Upper lobe of right lung (tissue), 1 donor: ENCODE data around the gene LYRM2. TPM values are rescaled to one million over a fixed set of nuclear protein-coding genes. Genes with fewer than 3 reads are reported as not detected.

Experiments
- ATAC-seq: fragments of 200-7000 bp; cut with Tn5 transposase; one replicate; pipeline ENCODE4 v1.9.1; 2020; ENCODE audit warnings: mild to moderate bottlenecking, moderate library complexity
- DNase-seq: peaks from one replicate; pipeline ENCODE4 v3.0.0-alpha.2; 2020
- H3K27ac ChIP-seq: fragments of 200-600 bp; one replicate; pipeline ENCODE4 v1.8.0; 2022
- H3K27me3 ChIP-seq: fragments of 200-600 bp; one replicate; pipeline ENCODE4 v1.8.0; 2022; ENCODE audit warnings: mild to moderate bottlenecking
- H3K36me3 ChIP-seq: fragments of 200-600 bp; one replicate; pipeline ENCODE4 v1.8.0; 2022
- H3K4me1 ChIP-seq: fragments of 200-600 bp; one replicate; pipeline ENCODE4 v1.8.0; 2022
- H3K4me3 ChIP-seq: fragments of 200-600 bp; one replicate; pipeline ENCODE4 v1.8.0; 2022; ENCODE audit warnings: mild to moderate bottlenecking
- H3K9me3 ChIP-seq: fragments of 200-600 bp; one replicate; pipeline ENCODE4 v1.8.0; 2022
- intact Hi-C: fragments of 100-400 bp; cut with DNase I; formaldehyde crosslinking; loops from one replicate; pipeline ENCODE4 v1.11.0; 2022
- total RNA-seq: library from RNA; stranded (reverse); fragmentation: NEBNext Ultra II Directional; extraction: Animal tissue kit (Norgen Biotek cat#: 25700); gene quantifications from one replicate; pipeline ENCODE4 v1.2.1, GENCODE V29; 2021
- TF ChIP-seq, protein P1 (sequence below): fragments of 200-600 bp; IDR thresholded peaks from one replicate; pipeline ENCODE4 v1.8.0; 2022; ENCODE audit warnings: antibody characterized with exemption
- donor health status: DM: no; HTN: yes; CAD: no; lungs with severe emphysema.

The LYRM2 gene
- total RNA-seq, 1 donor from 2014 or later = 32.9 TPM

DNA sequence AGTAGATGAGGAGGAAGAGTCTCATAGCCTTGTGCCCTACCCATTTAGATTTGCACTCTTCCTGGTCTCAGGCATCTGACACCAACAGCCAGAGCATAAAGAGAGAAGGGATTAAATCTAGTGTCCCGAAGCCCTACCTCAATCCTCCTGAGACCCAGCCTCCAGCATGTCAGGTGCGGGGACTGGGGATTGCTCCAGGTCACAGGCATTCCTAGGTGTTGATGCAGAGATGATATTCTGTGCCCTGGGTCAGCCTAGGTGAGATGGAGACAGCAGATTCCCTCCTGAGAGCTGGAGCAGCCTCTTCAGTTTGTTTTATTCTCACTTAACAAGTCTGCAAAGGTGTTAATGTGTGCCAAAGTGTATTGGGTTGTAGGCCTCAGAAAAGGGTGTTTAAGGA, 115.8 kb downstream of the LYRM2 start:
- Histone ChIP-seq H3K36me3 (no peaks in the 10 kb centered on the region), H3K4me3 (no peak overlapping the region), H3K27me3 (no peaks in the 10 kb centered on the region), H3K27ac (no peak overlapping the region), H3K4me1 (no peaks in the 10 kb centered on the region), H3K9me3 (no peaks in the 10 kb centered on the region)
- TF ChIP-seq, protein P1, sequence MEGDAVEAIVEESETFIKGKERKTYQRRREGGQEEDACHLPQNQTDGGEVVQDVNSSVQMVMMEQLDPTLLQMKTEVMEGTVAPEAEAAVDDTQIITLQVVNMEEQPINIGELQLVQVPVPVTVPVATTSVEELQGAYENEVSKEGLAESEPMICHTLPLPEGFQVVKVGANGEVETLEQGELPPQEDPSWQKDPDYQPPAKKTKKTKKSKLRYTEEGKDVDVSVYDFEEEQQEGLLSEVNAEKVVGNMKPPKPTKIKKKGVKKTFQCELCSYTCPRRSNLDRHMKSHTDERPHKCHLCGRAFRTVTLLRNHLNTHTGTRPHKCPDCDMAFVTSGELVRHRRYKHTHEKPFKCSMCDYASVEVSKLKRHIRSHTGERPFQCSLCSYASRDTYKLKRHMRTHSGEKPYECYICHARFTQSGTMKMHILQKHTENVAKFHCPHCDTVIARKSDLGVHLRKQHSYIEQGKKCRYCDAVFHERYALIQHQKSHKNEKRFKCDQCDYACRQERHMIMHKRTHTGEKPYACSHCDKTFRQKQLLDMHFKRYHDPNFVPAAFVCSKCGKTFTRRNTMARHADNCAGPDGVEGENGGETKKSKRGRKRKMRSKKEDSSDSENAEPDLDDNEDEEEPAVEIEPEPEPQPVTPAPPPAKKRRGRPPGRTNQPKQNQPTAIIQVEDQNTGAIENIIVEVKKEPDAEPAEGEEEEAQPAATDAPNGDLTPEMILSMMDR = no peak
- intact Hi-C loops = no loop called here
- DNase-seq (no peak), ATAC-seq (no peak)

DNA sequence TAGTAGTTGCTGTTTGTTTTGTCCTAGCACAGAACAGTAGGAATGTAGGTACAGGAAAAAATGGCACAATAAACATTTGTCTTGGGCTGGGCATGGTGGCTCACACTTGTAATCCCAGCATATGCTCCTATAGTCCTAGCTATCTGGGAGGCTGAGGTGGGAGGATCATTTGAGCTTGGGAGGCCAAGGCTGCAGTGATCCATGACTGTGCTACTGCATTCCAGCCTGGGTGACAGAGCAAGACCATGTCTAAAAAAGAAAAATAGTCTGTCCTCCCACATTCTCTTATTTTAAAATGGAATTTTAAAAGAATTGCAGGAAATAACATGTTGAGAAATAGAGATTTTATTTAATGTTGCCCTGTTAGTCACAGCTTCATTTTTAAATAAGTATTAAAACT, 117.8 kb downstream of the LYRM2 start:
- Histone ChIP-seq H3K27me3 (no peaks in the 10 kb centered on the region), H3K9me3 (no peaks in the 10 kb centered on the region), H3K4me3 (no peak overlapping the region), H3K36me3 (no peaks in the 10 kb centered on the region), H3K4me1 (no peaks in the 10 kb centered on the region), H3K27ac (no peak overlapping the region)
- ATAC-seq (no peak), DNase-seq (no peak)
- intact Hi-C loops = no loop called here
- TF ChIP-seq, protein P1 = no peak

- intact Hi-C loops = no loop called here
- DNase-seq (no peak), ATAC-seq (no peak)
- Histone ChIP-seq H3K27me3 (no peaks in the 10 kb centered on the region), H3K27ac (no peak overlapping the region), H3K9me3 (no peaks in the 10 kb centered on the region), H3K36me3 (no peaks in the 10 kb centered on the region), H3K4me1 (no peaks in the 10 kb centered on the region), H3K4me3 (no peak overlapping the region)
- TF ChIP-seq, protein P1 = no peak
Measured at GRCh38 chr6:89518352-89519055, 120.0 kb downstream of the LYRM2 start.

Other genes starting within 250 kb of the LYRM2 start
- gene RRAGD, start 226.5 kb downstream of the LYRM2 start, total RNA-seq = 44.0 TPM
- 20.2 TPM for gene ANKRD6, start 205.6 kb downstream of the LYRM2 start, total RNA-seq
- 35.1 TPM for gene MDN1, start 181.0 kb upstream of the LYRM2 start, total RNA-seq
- gene CASP8AP2, start 191.1 kb upstream of the LYRM2 start, total RNA-seq = 16.5 TPM